HCT116 (cell line): ENCODE measurements around the gene KATNAL2. TPM values are rescaled to one million over a fixed set of nuclear protein-coding genes. Genes with fewer than 3 reads are reported as not detected.

Source experiments
- ATAC-seq: fragments of 200-7000 bp; cut with Tn5 transposase; 2 replicates; pipeline ENCODE4 v1.9.1; 2020; ENCODE audit warnings: mild to moderate bottlenecking, moderate library complexity
- BruUV-seq: library from RNA; stranded (reverse); fragments of 400-500 nt; replicated peaks from 2 replicates; lab custom pipeline; 2021; lab: Mats Ljungman, UMichigan
- CTCF ChIA-PET: fragments of 300-600 bp; sonication (Branson Sonifier 250); formaldehyde crosslinking; loops from one replicate; lab custom pipeline; 2021; ENCODE audit warnings: antibody characterized with exemption; lab: Charles Lee
- POLR2A ChIA-PET: fragments of 300-600, 350-600 bp; sonication (Branson Sonifier 250); formaldehyde crosslinking; loops from one replicate; lab custom pipeline; 2021; ENCODE audit warnings: antibody characterized with exemption; lab: Charles Lee
- RAD21 ChIA-PET, 2 experiments: fragments of 300-600 bp; sonication (Branson Sonifier 250); formaldehyde crosslinking; loops; one replicate each; lab custom pipeline; 2023; ENCODE audit warnings: low total read pairs in 2 of 2; ENCODE audit not compliant: uncharacterized antibody in 2 of 2, unreplicated experiment in 2 of 2, low non-redundant PET in 1 of 2; lab: Charles Lee
- DNase-seq: peaks from one replicate; pipeline ENCODE4 v3.0.0-alpha.2; 2010; ENCODE audit warnings: low read depth, low spot score
- H2AFZ ChIP-seq: fragments of 200-600 bp; shearing (Covaris generic), sonication (generic); 2 replicates; pipeline ENCODE4 v1.6.1; 2017; ENCODE audit warnings: low read depth, mixed run types, mixed read lengths, antibody characterized with exemption, low read length; ENCODE audit not compliant: poor library complexity, severe bottlenecking
- H3K27ac ChIP-seq: 2 replicates; pipeline ENCODE4 v1.5.1; 2012; ENCODE audit warnings: low read depth, low read length
- H3K27me3 ChIP-seq: fragments of 200-600 bp; sonication (generic); 2 replicates; pipeline ENCODE4 v1.6.1; 2016; ENCODE audit warnings: mixed run types, low read length, mixed read lengths; ENCODE audit not compliant: insufficient read depth
- H3K36me3 ChIP-seq, 2 experiments: fragments of 200-500 bp in 1 of 2; fragments of 200-600 bp in 1 of 2; sonication (Bioruptor generic) in 1 of 2; sonication (generic) in 1 of 2; 2 replicates each; pipeline versions ENCODE4 v1.5.1 to v1.6.1; 2014 to 2016; ENCODE audit warnings: low read length in 2 of 2, inconsistent platforms in 1 of 2, mixed read lengths in 1 of 2, mixed run types in 1 of 2; ENCODE audit not compliant: insufficient read depth in 2 of 2, control insufficient read depth in 1 of 2
- H3K4me1 ChIP-seq, 2 experiments: fragments of 200-600 bp in 1 of 2; sonication (generic) in 1 of 2; 2 replicates each; pipeline versions ENCODE4 v1.5.1 to v1.6.1; 2012 to 2017; ENCODE audit warnings: low read length in 2 of 2, inconsistent platforms in 1 of 2, mild to moderate bottlenecking in 1 of 2, mixed read lengths in 1 of 2, mixed run types in 1 of 2, moderate library complexity in 1 of 2; ENCODE audit not compliant: insufficient read depth in 2 of 2, control insufficient read depth in 1 of 2
- H3K4me2 ChIP-seq: fragments of 200-600 bp; sonication (generic); 2 replicates; pipeline ENCODE4 v1.6.1; 2017; ENCODE audit warnings: mixed run types, low read length, mixed read lengths
- H3K4me3 ChIP-seq, 2 experiments: fragments of 200-600 bp in 1 of 2; sonication (generic) in 1 of 2; replicated peaks in 1 of 2; 2 replicates each; pipeline ENCODE4 v1.5.1; 2011 to 2016; ENCODE audit warnings: low read length in 2 of 2, control low read depth in 1 of 2, low read depth in 1 of 2, mild to moderate bottlenecking in 1 of 2, mixed read lengths in 1 of 2, mixed run types in 1 of 2
- H3K79me2 ChIP-seq: fragments of 200-600 bp; sonication (generic); 2 replicates; pipeline ENCODE4 v1.6.1; 2017; ENCODE audit warnings: mild to moderate bottlenecking, mixed run types, low read length, moderate library complexity, mixed read lengths; ENCODE audit not compliant: insufficient read depth
- H3K9ac ChIP-seq: fragments of 200-600 bp; sonication (generic); 2 replicates; pipeline ENCODE4 v1.6.1; 2016; ENCODE audit warnings: low read length, mixed read lengths
- H3K9me2 ChIP-seq: fragments of 200-600 bp; sonication (generic), shearing (Covaris generic); 2 replicates; pipeline ENCODE4 v1.6.1; 2017; ENCODE audit warnings: mixed run types, mild to moderate bottlenecking, moderate library complexity; ENCODE audit not compliant: insufficient read depth
- H3K9me3 ChIP-seq, 2 experiments: fragments of 200-500 bp in 1 of 2; fragments of 200-600 bp in 1 of 2; sonication (Bioruptor generic) in 1 of 2; sonication (generic) in 1 of 2; 2 replicates each; pipeline ENCODE4 v1.6.1; 2014 to 2017; ENCODE audit warnings: low read length in 2 of 2, mixed read lengths in 2 of 2, inconsistent platforms in 1 of 2, low read depth in 1 of 2, mild to moderate bottlenecking in 1 of 2, mixed run types in 1 of 2, moderate library complexity in 1 of 2; ENCODE audit not compliant: control insufficient read depth in 1 of 2, insufficient read depth in 1 of 2
- H4K20me1 ChIP-seq: fragments of 200-600 bp; sonication (generic), shearing (Covaris generic); 2 replicates; pipeline ENCODE4 v1.6.1; 2017; ENCODE audit warnings: mixed run types, mild to moderate bottlenecking, moderate library complexity; ENCODE audit not compliant: insufficient read depth
- ATF3 ChIP-seq: IDR thresholded peaks from 2 replicates; pipeline ENCODE4 v1.6.1; 2012
- EGR1 ChIP-seq: IDR thresholded peaks from 2 replicates; pipeline ENCODE4 v1.6.1; 2012; ENCODE audit warnings: low read depth
- ELF1 ChIP-seq: IDR thresholded peaks from 2 replicates; pipeline ENCODE4 v1.6.1; 2012; ENCODE audit warnings: low read depth, borderline replicate concordance
- EZH2phosphoT487 ChIP-seq: fragments of 200-600 bp; IDR thresholded peaks from 2 replicates; pipeline ENCODE4 v1.6.1; 2018; ENCODE audit warnings: antibody characterized with exemption, borderline replicate concordance
- FOSL1 ChIP-seq: IDR thresholded peaks from 2 replicates; pipeline ENCODE4 v1.6.1; 2012; ENCODE audit warnings: low read depth
- POLR2AphosphoS5 ChIP-seq: IDR thresholded peaks from 2 replicates; pipeline ENCODE4 v1.6.1; 2011; ENCODE audit warnings: mild to moderate bottlenecking, low read depth, low read length, moderate library complexity
- SP1 ChIP-seq: IDR thresholded peaks from 2 replicates; pipeline ENCODE4 v1.6.1; 2012; ENCODE audit warnings: low read depth
- TCF7L2 ChIP-seq: IDR thresholded peaks from 2 replicates; pipeline ENCODE4 v1.7.0; 2011; ENCODE audit warnings: borderline replicate concordance, inconsistent platforms; ENCODE audit not compliant: insufficient read depth, insufficient read length; ENCODE audit errors: extremely low read depth
- YY1 ChIP-seq: IDR thresholded peaks from 2 replicates; pipeline ENCODE4 v1.6.1; 2011; ENCODE audit warnings: low read length, low read depth, moderate library complexity, mild to moderate bottlenecking; ENCODE audit not compliant: insufficient replicate concordance; ENCODE audit errors: extremely low read depth
- ZFX ChIP-seq: fragments of 450-650 bp; IDR thresholded peaks from 2 replicates; pipeline ENCODE4 v1.6.1; 2017
- intact Hi-C: fragments of 100-400 bp; cut with micrococcal nuclease; formaldehyde crosslinking; loops from 2 replicates; pipeline ENCODE4 v1.10.0; 2022
- total RNA-seq: library from RNA; stranded (reverse); gene quantifications from one replicate; pipeline ENCODE4 v1.2.1, GENCODE V29; 2021; ENCODE audit not compliant: unreplicated experiment

The KATNAL2 gene
- total RNA-seq, 1 experiment from 2014 or later, result 2.0 TPM

- peaks cover 4 to 18% of the 10 kb centered on the region in 2 experiments; a peak in 3 of 4 replicates for H3K4me1 ChIP-seq
- no peaks in the 10 kb centered on the region for H3K9me3 ChIP-seq
- ChIA-PET POLR2A (no interaction called here), RAD21 (no interaction called here), CTCF (no interaction called here)
- intact Hi-C loops, result no loop called here
- H3K36me3 ChIP-seq, result no peaks in the 10 kb centered on the region
- no peak overlapping the region; the same call in 1 of the 2 replicates for H3K27ac ChIP-seq
- H4K20me1 ChIP-seq, result no peaks in the 10 kb centered on the region
- H3K9ac ChIP-seq, result peak overlapping the region; percentile 73
- H2AFZ ChIP-seq, result no peak overlapping the region
- no peaks in the 10 kb centered on the region for H3K9me2 ChIP-seq
- peaks cover 59% of the 10 kb centered on the region for H3K79me2 ChIP-seq
- no peak for ATAC-seq
- DNase-seq, result no peak
- peak overlapping the region; percentile 83 for H3K4me2 ChIP-seq
- peak overlapping the region; percentile 59 to 76 for H3K4me3 ChIP-seq
- TSS peak; percentile 47 for BruUV-seq
- no peaks in the 10 kb centered on the region for H3K27me3 ChIP-seq
- TF ChIP-seq FOSL1, result no peak
- no peak for TF ChIP-seq TCF7L2
- TF ChIP-seq POLR2AphosphoS5, result no peak
- TF ChIP-seq ELF1, result no peak
- no peak for TF ChIP-seq ATF3
- TF ChIP-seq ZFX, result no peak
- TF ChIP-seq EGR1, result no peak
- TF ChIP-seq SP1, result no peak
- no peak for TF ChIP-seq YY1
- no peak for TF ChIP-seq EZH2phosphoT487
Observed at GRCh38 chr18:46915800-46916550, 1.4 kb upstream of the KATNAL2 start.
